Prostate gland (tissue), 2 donors: ENCODE measurements around the gene LRRC74B.

ENCODE experiments used
- POLR2AphosphoS5 ChIP-seq: sonication (generic); formaldehyde crosslinking; IDR thresholded peaks from one replicate; pipeline ENCODE4 v1.6.1; 2017; ENCODE audit warnings: antibody characterized with exemption
- TF ChIP-seq, protein P1 (sequence below), 4 experiments: fragments of 200-600 bp in 2 of 4; fragments of 450-650 bp in 2 of 4; sonication (generic) in 2 of 4; IDR thresholded peaks; 1 replicate in 3 of 4; 2 replicates in 1 of 4; pipeline ENCODE4 v1.5.1; 2016 to 2019; ENCODE audit warnings: antibody characterized with exemption in 4 of 4, mild to moderate bottlenecking in 2 of 4, moderate library complexity in 2 of 4

DNA sequence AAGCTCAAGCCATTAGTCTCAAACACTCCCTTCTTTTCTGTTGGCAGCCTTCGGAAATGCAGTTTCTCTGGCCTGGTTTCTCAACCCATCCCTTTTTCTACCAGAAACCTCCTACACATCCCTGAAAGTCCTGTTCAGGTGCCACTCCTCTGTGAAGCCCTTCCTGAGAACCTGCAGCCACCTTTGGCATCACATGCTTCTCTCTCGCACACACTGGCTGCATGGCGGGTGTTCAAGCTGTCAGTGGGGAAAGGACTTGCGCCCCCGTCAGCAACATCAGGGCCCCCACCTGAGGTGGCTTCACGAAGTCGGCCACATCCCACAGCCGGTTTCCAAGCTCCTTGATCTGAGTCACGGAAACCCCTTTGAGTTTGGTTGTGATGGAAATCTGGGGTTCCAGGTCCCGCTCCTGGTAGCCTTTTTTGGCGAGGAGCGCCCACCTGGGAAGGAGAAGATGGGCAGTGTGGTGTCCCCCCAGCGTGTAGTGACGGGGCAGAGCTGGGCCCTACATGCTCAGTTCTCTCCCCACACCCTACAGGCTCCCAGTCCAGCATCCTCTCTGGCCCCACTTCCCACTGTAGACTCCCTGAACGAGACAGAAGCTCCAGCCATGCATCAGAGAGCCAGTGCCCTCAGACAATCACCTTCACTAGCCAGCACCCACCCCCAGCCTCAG, 1.7 kb upstream of the LRRC74B start:
- TF ChIP-seq, protein P1, sequence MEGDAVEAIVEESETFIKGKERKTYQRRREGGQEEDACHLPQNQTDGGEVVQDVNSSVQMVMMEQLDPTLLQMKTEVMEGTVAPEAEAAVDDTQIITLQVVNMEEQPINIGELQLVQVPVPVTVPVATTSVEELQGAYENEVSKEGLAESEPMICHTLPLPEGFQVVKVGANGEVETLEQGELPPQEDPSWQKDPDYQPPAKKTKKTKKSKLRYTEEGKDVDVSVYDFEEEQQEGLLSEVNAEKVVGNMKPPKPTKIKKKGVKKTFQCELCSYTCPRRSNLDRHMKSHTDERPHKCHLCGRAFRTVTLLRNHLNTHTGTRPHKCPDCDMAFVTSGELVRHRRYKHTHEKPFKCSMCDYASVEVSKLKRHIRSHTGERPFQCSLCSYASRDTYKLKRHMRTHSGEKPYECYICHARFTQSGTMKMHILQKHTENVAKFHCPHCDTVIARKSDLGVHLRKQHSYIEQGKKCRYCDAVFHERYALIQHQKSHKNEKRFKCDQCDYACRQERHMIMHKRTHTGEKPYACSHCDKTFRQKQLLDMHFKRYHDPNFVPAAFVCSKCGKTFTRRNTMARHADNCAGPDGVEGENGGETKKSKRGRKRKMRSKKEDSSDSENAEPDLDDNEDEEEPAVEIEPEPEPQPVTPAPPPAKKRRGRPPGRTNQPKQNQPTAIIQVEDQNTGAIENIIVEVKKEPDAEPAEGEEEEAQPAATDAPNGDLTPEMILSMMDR (IDR thresholded peaks at IDR 0.05): no peak
- TF ChIP-seq POLR2AphosphoS5: no peak
